HG02840 (cell line): ENCODE results near the gene RAB36.

Experiments
- ATAC-seq: cut with Tn5 transposase; IDR thresholded peaks from one replicate; pipeline ENCODE4 v1.9.1; 2021; ENCODE audit warnings: mild to moderate bottlenecking, moderate library complexity, moderate number of reproducible peaks; ENCODE audit not compliant: unreplicated experiment, low FRiP score

RAB36 gene

DNA sequence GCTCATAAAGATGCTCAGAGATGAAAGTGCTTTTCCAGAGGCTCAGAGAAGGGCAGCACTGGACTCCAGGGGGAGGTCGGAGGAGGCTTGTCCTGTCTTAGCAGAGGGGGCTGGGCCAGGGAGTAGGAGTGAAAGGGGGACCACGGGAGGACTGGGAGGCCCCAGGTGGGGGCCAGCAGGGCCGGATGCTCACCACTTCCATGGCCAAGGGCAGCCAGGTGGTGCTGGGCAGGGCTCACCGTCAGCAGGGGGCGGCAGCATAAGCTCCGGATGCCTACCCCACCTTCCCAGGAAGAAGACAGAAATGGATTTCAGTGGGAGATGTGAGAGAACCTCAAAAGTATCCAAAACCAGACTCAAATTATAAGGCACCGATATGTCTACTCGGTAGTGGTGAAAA is 11.0 kb downstream of the RAB36 start:
- ATAC-seq, result no peak

DNA sequence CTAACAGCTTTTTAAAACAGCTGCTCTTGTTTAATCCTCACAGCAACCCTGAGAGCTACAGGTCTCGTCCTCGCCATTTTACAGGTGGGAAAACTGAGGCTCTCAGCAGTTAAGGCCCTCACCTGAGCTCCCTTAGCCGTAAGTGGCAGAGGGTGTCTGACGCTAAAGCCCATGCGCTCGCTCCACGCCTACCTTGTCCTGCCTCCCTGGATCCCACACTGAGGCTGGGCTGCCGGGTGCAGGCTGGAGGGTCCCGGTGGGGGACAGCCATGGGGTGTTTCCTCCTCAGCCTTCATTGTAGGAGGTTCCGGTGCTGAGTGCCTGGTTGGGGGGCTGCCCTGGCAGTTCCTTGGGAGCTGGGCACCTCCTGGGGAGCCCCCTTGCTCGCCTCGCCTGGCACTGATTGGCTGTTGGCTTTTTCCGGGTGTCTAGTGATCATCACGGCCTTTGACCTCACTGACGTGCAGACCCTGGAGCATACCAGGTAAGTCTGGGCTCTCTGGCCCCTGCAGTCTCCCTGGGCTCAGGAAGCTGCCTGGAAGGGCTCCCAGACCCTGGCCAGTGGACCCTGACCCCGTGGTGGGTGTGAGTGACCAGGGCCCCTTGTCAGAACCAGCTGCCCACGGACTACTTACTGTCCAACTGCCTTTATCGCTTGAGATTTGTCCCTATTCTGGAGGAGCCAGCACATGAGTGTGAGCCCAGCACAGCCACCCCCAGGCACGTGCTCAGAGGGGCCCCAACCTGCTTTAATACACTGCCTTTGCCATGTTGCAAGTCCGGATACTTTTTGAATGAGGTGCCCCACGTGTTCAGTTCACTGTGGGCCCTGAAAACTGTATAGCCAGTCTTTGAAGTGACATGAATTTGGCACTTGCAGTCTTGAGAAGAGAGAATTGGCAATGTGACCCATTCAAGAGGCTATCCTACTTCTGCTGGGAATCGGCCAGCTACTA is 12.6 kb downstream of the RAB36 start:
- ATAC-seq, result no peak

DNA sequence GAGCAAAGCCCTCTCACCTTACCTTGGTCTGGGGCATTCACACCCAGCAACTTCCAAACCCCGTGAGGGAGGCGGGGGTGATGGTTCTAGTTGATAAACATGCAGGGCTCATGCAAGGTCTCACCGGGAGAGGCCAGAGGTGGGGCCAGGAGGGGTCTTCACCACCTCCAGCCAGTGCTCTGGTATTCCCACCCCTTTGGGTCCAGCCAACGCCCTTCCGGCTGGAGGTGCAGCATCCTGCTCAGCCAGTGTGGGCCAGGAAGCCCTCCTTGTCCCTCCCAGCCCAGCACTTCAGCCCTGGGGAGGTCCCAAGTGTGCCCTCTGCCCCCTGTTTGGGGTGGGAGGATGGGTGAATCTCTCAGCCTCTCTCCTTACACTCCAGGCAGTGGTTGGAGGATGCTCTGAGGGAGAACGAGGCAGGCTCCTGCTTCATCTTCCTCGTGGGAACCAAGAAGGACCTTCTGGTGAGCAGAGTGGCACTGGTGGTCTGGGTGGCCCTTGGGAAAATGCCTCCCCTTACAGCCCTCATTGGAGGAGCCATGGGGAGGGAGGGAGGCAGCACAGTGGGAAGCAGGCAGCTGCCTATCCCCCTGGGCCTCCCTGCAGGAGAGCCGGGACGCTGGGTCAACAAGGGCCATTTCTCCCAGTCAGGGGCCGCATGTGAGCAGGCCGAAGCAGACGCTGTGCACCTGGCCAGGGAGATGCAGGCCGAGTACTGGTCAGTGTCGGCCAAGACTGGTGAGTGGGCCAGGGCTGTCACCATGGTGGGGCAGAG is 13.4 kb downstream of the RAB36 start:
- no peak for ATAC-seq

DNA sequence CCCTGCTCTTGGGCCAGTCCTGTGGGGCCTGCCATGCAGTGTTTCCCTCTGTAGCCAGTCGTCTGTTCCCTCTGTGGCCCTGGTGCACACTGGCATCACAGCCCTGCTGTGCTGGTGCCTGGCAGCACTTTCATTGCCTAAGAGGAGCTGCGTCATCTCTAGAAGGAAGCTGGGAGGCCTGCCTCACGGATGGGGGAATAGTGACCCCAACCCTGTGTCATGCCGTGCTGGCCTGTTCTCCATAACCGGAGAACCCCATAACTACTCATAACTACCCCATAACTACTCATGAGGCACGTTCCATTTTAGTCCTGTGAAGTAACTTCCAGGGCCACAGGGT is 14.0 kb downstream of the RAB36 start:
- ATAC-seq, result no peak

- no peak for ATAC-seq
Observed at GRCh38 chr22:23161029-23161428, 15.8 kb downstream of the RAB36 start.

DNA sequence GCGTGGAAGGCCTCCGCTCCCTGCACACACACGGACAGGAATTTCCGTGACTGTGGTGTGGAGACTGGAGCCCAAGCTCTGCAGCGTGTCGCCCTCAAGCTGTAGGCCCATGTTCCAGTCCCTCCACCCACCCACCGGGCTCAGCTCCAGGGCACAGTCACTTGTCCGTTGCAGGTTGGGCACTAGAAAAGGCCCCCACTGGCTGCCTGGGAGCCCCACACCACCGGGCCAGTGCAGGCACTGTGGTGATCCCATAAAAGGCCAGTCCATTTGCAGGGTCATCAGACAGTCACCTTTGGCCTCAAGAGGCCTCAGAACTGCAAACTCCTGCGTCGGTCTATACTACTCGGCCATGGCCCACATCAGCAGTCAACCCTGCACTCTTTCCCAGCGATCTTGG is 16.3 kb downstream of the RAB36 start:
- no peak for ATAC-seq

DNA sequence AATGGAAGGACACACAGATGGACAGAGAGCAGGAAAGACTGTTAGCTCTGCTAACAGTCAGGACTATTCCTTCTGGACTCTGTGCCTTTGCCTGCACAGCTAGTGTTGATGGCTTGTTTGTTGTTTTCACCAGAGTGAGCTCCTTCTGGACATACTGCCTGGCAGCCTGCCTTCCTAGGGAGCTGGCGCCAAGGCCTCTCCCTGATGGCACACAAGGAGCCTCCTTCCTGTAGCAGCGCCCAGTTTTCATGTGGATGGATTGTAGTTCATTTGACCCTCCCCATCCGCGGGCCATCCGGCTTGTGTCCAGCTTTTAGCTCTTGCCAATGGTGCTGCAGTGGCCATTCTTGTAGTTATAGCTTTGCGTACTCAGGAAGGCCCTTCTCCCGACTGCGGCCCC is 18.4 kb downstream of the RAB36 start:
- ATAC-seq, result no peak

DNA sequence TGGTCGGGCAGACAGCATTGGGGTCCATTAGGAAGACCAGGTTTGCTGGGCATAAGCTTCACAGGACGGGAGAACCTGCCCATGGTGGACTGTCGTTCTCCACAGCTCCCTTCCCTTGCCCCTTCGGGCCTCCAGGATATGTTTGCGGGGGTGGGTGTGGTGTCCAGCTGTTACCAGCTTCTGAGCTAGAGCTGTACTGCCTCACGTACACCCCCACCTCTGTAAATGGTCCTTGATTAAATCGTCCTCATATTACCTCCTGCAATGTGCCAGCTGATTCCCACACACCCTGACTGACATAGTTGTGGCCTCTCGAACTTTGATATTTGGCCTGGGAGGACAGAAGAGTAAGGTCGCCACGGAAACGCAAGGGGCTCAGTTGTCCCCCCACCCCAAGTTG is 18.8 kb downstream of the RAB36 start:
- no peak for ATAC-seq

DNA sequence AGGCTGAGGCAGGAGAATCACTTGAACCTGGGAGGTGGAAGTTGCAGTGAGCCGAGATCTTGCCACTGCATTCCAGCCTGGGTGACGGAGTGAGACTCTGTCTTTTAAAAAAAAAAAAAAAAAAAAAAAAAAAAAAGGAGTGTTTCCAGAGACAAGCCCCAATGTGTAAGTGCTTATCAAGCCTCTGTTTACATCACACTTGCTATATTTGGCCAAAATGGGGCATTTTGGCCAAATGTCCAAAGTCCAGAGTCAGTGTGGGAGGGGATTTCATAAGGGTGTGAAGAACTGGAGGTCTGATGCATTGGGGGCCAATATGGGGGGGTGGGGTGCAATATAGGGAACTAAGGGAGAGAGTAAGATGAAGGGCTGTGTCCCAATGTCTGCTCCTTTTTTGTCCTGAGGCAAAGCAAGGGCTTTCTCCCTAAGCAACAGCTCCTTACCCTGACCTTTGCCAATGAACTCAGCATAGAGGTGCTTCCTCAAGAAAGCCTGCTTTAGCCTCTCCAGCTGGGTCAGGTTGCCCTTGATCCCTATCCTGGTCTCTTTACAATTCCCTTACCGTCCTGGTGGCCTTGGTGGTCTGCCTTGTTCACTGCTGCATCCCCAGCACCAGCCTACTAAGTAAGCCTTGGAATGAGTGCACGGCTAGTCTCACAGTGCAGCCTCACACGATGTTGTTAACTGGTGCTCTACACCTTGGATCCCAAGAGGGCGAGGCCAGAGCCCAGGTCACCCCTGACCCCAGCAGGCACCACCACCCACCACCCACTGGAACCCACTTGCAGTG is 21.0 kb downstream of the RAB36 start:
- no peak for ATAC-seq

GRCh38 chr22:23166841-23167616 is 21.8 kb downstream of the RAB36 start:
- ATAC-seq, result no peak

GRCh38 chr22:23168391-23169042 is 23.2 kb downstream of the RAB36 start:
- ATAC-seq, result no peak

DNA sequence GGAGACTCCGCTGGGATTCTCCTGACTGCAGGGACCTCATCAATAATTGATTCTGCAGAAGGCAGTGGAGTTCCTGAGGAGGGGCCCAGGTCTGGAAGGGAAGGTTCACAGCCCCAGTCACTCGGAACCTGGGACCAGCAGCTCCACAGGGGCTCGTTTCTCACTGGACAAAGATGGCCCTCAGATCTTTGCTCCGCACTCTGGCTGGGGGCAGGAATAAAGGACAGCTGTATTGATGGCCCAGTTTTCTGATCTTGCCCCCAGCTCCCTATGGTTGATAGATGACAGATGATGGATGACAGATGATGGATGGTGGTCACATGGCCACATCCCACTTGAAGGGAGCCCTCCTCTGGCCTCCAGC is 23.7 kb downstream of the RAB36 start:
- no peak for ATAC-seq

DNA sequence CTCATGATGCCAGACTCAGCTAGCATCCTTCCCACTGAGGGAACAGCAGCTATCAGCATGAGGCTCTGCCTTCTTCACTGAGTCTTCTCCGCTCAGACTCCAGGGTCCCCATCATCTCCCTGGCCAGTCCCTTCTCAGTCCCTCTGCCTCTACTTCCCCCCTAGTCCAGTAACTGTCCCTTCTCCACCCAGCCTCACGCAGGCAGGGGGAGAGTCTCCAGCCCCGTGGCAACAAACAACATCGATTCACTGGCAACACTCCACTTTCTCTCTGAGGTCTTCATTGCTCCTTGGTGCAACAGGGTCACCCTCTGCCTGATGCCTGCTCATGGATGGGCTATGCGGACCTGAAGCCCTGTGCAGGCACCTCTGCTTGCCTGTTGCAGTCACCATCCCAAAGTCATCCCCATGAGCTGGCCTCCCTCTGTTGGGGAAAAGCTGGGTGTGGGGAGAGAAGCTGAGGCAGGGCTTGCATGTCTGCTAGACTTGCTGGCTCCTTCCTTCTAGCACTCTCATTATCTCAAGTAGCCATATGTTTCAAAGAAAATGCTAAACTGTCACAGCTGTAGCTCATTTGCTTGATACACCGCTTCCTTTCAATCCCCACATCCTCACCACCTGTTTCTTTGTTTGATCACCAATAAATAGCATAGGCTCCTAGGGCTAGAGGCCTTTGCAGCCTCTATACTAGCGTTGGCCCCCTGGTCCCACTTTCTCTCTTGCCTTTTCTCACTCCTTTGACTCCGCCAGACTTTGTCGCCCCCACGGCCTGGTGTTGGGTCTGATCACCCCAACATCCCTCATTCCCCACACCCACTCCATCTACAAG is 30.8 kb downstream of the RAB36 start:
- ATAC-seq, result no peak

GRCh38 chr22:23176645-23177027 is 31.4 kb downstream of the RAB36 start:
- no peak for ATAC-seq

- no peak for ATAC-seq
Observed at GRCh38 chr22:23177197-23177596, 31.9 kb downstream of the RAB36 start.

DNA sequence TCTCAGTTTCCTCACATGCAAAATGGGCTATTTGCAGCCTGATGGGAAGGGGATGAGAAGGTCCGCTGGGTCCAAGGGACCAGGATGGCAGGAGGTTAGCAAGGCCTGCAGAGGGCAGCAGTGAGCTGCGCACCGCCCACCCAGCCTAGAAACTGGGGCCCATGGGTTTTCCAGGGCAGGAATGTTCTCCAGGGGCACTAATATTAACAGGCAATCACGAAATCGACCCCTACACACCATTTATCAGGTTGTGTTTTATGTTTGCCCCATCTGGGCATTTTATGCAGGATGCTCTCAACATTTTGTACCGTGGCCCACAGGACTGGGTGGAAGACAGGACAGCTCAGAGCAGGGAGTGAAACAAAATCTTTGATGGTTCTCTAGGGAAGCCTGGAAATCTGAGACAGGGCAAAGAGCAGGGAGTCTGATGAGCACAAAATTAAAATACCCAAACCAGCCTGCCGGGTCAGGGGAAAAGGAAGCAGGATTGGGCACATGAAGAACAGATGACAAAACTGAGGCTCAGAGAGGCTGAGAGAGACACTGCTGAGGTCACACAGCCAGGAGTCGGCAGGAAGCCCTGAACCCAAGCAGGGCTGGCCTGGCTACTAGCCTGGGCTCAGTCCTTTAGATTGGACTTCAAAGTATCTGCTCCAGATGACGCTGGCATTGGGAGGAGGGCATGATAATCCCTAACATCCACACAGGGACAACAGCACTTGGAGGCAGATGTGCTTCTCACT is 33.4 kb downstream of the RAB36 start:
- no peak for ATAC-seq

- ATAC-seq, result no peak
Observed at GRCh38 chr22:23179381-23180299, 34.4 kb downstream of the RAB36 start.
